Measurements from ENCODE around the gene GALNT9.
"Not testable (repeated sequence)": the region's sequence is repeated elsewhere in the genome, so short reads cannot be mapped to it uniquely, and the experiment has no call there.

Gene GALNT9

GRCh38 chr12:132257955-132258490 is 71.4 kb downstream of the GALNT9 start:
- Mint-ChIP-seq H3K9me3 (no peaks in the 10 kb centered on the region), H3K27me3 (peaks cover 3% of the 10 kb centered on the region), H3K36me3 (ENCODE audit: low read depth) (no peaks in the 10 kb centered on the region), H3K4me1 (ENCODE audit: low read depth) (no peaks in the 10 kb centered on the region), H3K27ac (no peak overlapping the region), H3K4me3 (no peak overlapping the region)
- intact Hi-C loops (cut with micrococcal nuclease) = no loop called here

GRCh38 chr12:132257206-132257954 is 72.0 kb downstream of the GALNT9 start:
- no peaks in the 10 kb centered on the region for H3K36me3 Mint-ChIP-seq (ENCODE audit: low read depth)
- no peak overlapping the region for H3K27ac Mint-ChIP-seq
- intact Hi-C loops (cut with micrococcal nuclease) = no loop called here

GRCh38 chr12:132256646-132257045 is 72.7 kb downstream of the GALNT9 start:
- no peak overlapping the region for H3K4me3 Mint-ChIP-seq
- intact Hi-C loops (cut with micrococcal nuclease) = no loop called here
- H3K9me3 Mint-ChIP-seq = no peaks in the 10 kb centered on the region
- no peaks in the 10 kb centered on the region for H3K36me3 Mint-ChIP-seq (ENCODE audit: low read depth)
- no peaks in the 10 kb centered on the region for H3K4me1 Mint-ChIP-seq (ENCODE audit: low read depth)
- peaks cover 3% of the 10 kb centered on the region for H3K27me3 Mint-ChIP-seq
- no peak overlapping the region for H3K27ac Mint-ChIP-seq

More at GRCh38 chr12:132257206-132257954, 72.0 kb downstream of the GALNT9 start:
- H3K9me3 Mint-ChIP-seq = no peaks in the 10 kb centered on the region
- H3K27me3 Mint-ChIP-seq = peaks cover 3% of the 10 kb centered on the region
- H3K4me1 Mint-ChIP-seq (ENCODE audit: low read depth) = no peaks in the 10 kb centered on the region
- H3K4me3 Mint-ChIP-seq = no peak overlapping the region

GRCh38 chr12:132255642-132256041 is 73.7 kb downstream of the GALNT9 start:
- no peak overlapping the region for H3K4me3 Mint-ChIP-seq
- peaks cover 3% of the 10 kb centered on the region for H3K27me3 Mint-ChIP-seq
- no peaks in the 10 kb centered on the region for H3K36me3 Mint-ChIP-seq (ENCODE audit: low read depth)
- H3K27ac Mint-ChIP-seq = no peak overlapping the region
- H3K9me3 Mint-ChIP-seq = no peaks in the 10 kb centered on the region
- intact Hi-C loops (cut with micrococcal nuclease) = no loop called here
- no peaks in the 10 kb centered on the region for H3K4me1 Mint-ChIP-seq (ENCODE audit: low read depth)

- peaks cover 9% of the 10 kb centered on the region for H3K27me3 Mint-ChIP-seq
- no peaks in the 10 kb centered on the region for H3K4me1 Mint-ChIP-seq (ENCODE audit: low read depth)
- intact Hi-C loops (cut with micrococcal nuclease) = no loop called here
- no peaks in the 10 kb centered on the region for H3K9me3 Mint-ChIP-seq
- no peak overlapping the region for H3K27ac Mint-ChIP-seq
- no peak overlapping the region for H3K4me3 Mint-ChIP-seq
- H3K36me3 Mint-ChIP-seq (ENCODE audit: low read depth) = no peaks in the 10 kb centered on the region
Observed at GRCh38 chr12:132253698-132254480, 75.5 kb downstream of the GALNT9 start.

- H3K4me3 Mint-ChIP-seq; H3K9me3 Mint-ChIP-seq; H3K36me3 Mint-ChIP-seq (ENCODE audit: low read depth); H3K4me1 Mint-ChIP-seq (ENCODE audit: low read depth); H3K27ac Mint-ChIP-seq; intact Hi-C loops (cut with micrococcal nuclease); H3K27me3 Mint-ChIP-seq: not testable (repeated sequence)
Observed at GRCh38 chr12:132252981-132253380, 76.4 kb downstream of the GALNT9 start.

GRCh38 chr12:132251741-132252490 is 77.5 kb downstream of the GALNT9 start:
- Mint-ChIP-seq H3K4me1 (ENCODE audit: low read depth) (no peaks in the 10 kb centered on the region), H3K27ac (no peak overlapping the region), H3K27me3 (peaks cover 12% of the 10 kb centered on the region), H3K36me3 (ENCODE audit: low read depth) (no peaks in the 10 kb centered on the region), H3K4me3 (no peak overlapping the region), H3K9me3 (no peaks in the 10 kb centered on the region)
- intact Hi-C loops (cut with micrococcal nuclease) = no loop called here

- Mint-ChIP-seq H3K9me3 (no peaks in the 10 kb centered on the region), H3K4me1 (ENCODE audit: low read depth) (no peaks in the 10 kb centered on the region), H3K27ac (no peak overlapping the region), H3K36me3 (ENCODE audit: low read depth) (no peaks in the 10 kb centered on the region), H3K4me3 (no peak overlapping the region), H3K27me3 (peaks cover 12% of the 10 kb centered on the region)
- intact Hi-C loops (cut with micrococcal nuclease) = no loop called here
Observed at GRCh38 chr12:132251310-132251709, 78.1 kb downstream of the GALNT9 start.

- H3K36me3 Mint-ChIP-seq (ENCODE audit: low read depth) = no peaks in the 10 kb centered on the region
Observed at GRCh38 chr12:132250707-132251106, 78.7 kb downstream of the GALNT9 start.

GRCh38 chr12:132249689-132250478 is 79.5 kb downstream of the GALNT9 start:
- H3K4me3 Mint-ChIP-seq = no peak overlapping the region
- peaks cover 12% of the 10 kb centered on the region for H3K27me3 Mint-ChIP-seq
- no peaks in the 10 kb centered on the region for H3K9me3 Mint-ChIP-seq
- no peak overlapping the region for H3K27ac Mint-ChIP-seq
- H3K36me3 Mint-ChIP-seq (ENCODE audit: low read depth) = no peaks in the 10 kb centered on the region
- intact Hi-C loops (cut with micrococcal nuclease) = no loop called here
- no peaks in the 10 kb centered on the region for H3K4me1 Mint-ChIP-seq (ENCODE audit: low read depth)

More at GRCh38 chr12:132250707-132251106, 78.7 kb downstream of the GALNT9 start:
- intact Hi-C loops (cut with micrococcal nuclease) = no loop called here
- H3K27ac Mint-ChIP-seq = no peak overlapping the region
- no peaks in the 10 kb centered on the region for H3K9me3 Mint-ChIP-seq
- no peaks in the 10 kb centered on the region for H3K4me1 Mint-ChIP-seq (ENCODE audit: low read depth)
- no peak overlapping the region for H3K4me3 Mint-ChIP-seq
- H3K27me3 Mint-ChIP-seq = peaks cover 12% of the 10 kb centered on the region

GRCh38 chr12:132248453-132249167 is 80.8 kb downstream of the GALNT9 start:
- H3K4me1 Mint-ChIP-seq (ENCODE audit: low read depth) = no peaks in the 10 kb centered on the region
- H3K27ac Mint-ChIP-seq = no peak overlapping the region
- H3K4me3 Mint-ChIP-seq = no peak overlapping the region
- peaks cover 10% of the 10 kb centered on the region for H3K27me3 Mint-ChIP-seq
- H3K9me3 Mint-ChIP-seq = no peaks in the 10 kb centered on the region
- intact Hi-C loops (cut with micrococcal nuclease) = no loop called here
- no peaks in the 10 kb centered on the region for H3K36me3 Mint-ChIP-seq (ENCODE audit: low read depth)

- Mint-ChIP-seq H3K9me3 (no peaks in the 10 kb centered on the region), H3K4me1 (ENCODE audit: low read depth) (no peaks in the 10 kb centered on the region), H3K36me3 (ENCODE audit: low read depth) (no peaks in the 10 kb centered on the region), H3K27ac (no peak overlapping the region), H3K4me3 (no peak overlapping the region), H3K27me3 (peaks cover 12% of the 10 kb centered on the region)
- intact Hi-C loops (cut with micrococcal nuclease) = no loop called here
Observed at GRCh38 chr12:132247718-132248452, 81.5 kb downstream of the GALNT9 start.

Measured in dendritic cell treated with granulocyte-macrophage colony-stimulating factor and Interleukin-4, amounts not matched to agents 40 ng/mL and 50 ng/mL, for 4 days (primary cell).